Amygdala (tissue), 56 donors: ENCODE data around the gene LRP5.

Experiments
- DNase-seq, 56 donors: peaks; one replicate each; lab custom pipeline; 2025; lab: John Stamatoyannopoulos, UW

LRP5 gene

GRCh38 chr11:68303982-68304780, 8.2 kb upstream of the LRP5 start:
- peak in 1 of 56 donors; percentile 44 for DNase-seq

DNA sequence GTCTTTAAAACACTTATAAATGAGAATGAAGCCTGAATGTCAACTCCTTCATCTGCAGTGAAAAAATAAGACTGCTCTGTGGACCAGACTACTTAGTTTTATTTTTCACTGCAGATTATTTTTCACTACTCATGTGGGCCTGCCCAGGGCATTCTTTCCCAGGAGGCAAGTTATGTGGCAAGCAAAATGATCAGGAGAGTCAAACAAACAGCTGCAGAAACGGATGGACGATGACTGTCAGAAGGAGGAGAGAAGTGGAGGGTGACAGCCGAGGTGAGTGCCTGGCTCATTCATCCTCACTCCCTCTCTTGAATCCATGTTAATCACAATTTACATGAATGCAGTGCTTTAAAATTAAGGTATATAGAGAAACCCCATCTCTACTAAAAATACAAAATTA, 5.8 kb upstream of the LRP5 start:
- DNase-seq, result no peak

DNA sequence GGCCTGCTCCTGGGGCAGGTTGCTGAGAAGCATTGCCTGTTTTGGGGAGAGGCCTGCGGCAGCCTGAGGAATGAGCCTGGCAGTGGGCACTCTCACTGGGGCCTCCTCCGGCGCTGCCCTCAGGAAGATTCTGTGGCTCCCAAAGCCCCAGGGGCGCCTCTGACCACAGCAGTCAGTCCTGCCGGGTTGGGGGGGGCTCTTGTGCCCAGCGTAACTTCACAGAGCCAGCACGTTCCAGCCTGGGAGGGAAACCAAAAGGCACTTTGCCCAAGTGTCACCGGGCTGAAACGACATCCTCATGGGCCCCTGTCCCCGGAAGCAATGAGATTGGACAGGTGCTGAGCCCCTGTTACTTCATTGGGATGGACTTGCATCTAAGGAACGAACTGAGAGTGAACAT, 4.3 kb upstream of the LRP5 start:
- DNase-seq, result peak in 6 of 56 donors; percentile 10 to 33 (median 20)

DNA sequence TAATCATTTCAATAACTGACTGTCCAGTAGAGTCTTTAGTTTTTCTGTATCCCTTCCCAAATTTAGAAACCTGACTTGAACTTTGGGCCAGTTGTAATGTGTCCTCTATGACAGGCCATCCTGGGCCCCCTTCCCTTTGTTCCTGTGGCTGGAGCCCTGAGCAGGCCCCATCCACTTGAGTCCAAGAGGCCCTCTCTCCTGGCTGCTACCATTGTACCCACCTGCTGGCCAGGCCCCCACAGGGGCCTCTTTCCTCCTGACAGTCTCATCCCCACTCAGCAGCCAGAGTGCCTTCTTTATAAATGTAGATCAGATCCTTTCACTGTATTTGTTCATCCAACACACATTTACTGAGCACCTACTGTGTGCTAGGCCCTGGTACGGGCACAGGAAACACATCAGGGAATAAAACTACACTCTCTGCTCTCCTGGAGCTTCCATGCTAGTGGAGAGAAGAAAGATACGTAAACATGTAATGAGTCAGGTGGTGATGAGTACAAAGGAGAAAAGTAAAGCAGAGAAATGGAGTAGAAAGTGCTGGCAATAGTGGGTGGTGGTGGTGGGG, 2.7 kb upstream of the LRP5 start:
- no peak for DNase-seq

DNA sequence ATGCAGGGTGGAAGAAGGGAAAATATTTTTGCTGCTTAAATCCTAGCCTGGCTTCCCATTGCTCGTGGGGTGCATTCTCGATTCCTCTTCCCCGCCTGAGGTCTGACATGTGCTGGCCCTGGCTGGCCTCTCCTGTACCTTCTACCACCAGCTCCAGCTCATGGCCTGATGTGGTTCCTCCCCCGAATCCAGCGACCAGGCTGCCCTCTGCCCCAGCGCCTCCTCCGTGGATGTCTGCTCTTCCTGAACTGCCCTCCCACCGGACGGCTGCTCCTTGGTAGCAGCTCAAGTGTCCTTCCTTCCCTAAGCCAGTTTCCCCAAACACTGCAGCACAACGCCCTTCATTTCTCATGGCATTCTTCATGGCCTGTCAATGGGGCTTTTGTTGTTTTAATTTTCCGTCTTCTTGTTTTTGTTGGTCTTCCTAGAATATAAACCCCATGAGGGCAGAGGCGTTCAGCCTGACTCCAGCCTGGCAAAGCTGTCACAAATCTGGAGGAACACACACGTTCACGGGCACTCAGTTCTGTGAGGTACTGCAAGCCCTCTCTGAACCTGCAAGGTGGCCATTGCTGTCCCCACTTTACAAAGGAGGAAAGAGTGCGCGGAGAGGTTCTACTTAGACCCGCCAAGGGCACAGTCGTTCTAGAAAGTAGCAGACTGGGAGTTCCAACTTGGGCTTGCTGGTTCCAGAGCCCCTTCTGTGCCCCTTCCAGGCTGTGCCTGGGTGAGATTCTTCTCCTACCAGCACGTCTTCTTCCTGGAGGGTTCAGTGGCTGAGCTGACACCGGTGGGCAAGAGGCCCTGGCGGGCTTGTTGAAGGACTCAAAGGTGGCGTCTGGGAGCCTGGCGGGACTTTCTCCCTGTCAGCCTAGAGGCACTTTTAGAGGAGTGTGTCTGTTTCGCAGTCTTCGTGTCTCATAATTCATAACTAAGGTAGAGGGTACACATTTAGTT, 953 bp upstream of the LRP5 start:
- no peak for DNase-seq

- no peak for DNase-seq
Observed at GRCh38 chr11:68312780-68313573, 586 bp downstream of the LRP5 start.

GRCh38 chr11:68313574-68314202, 1.3 kb downstream of the LRP5 start:
- no peak for DNase-seq

- DNase-seq, result no peak
Observed at GRCh38 chr11:68314203-68315170, 2.1 kb downstream of the LRP5 start.

- no peak for DNase-seq
Observed at GRCh38 chr11:68315171-68315920, 3.0 kb downstream of the LRP5 start.

DNA sequence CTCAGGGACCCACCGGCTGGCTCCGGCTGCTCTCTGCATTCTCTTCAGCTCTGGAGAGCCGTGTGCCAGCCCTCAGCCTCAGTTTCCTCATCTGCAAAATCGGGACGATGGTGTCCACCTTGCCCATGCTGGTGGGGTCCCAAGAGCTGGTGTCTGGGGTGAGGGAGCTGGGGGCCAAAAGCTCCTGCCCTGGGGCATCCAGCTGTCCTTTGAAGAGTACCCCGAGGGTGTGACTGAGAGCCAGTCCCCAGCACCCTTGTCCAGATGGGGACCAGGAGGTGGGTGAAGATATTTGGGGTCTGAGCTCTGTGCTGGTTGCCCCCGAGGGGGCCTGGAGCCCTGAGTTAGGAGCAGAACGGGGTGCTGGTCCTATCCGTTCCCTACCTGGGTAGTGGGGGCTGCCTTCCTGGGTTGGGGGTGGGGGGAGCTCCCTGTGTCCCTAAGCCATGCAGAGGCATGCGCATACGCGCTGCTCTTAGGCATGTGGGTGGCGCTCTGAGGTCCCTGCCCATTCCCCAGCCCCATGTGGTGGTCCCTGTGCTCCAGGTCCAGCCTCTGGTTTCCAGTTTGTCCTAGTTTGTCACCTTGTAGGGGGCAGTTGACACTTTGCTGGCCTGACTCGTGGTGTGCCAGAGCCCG, 4.9 kb downstream of the LRP5 start:
- DNase-seq, result no peak

- DNase-seq, result no peak
Observed at GRCh38 chr11:68321293-68322051, 9.1 kb downstream of the LRP5 start.

DNA sequence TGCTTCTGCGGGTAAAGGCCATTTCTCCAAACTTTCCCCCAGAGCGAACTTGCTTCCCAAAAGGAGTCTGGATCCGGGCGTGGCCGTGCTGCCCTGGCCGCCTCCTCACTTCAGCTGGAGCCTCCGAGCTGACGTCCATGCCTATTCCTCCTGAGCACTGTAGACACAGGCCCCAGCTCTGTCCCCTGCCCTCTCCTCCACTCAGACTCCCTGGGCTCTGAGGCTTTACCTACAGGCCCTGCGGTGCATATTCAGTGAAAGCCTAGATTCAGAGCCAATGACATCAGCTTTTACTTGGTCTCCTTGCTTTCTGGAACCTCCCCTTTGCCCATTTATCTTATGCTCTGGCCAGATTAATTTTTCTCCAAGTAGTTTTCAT, 9.7 kb downstream of the LRP5 start:
- no peak for DNase-seq

GRCh38 chr11:68324241-68324640, 11.8 kb downstream of the LRP5 start:
- no peak for DNase-seq

GRCh38 chr11:68324695-68325094, 12.3 kb downstream of the LRP5 start:
- no peak for DNase-seq

DNA sequence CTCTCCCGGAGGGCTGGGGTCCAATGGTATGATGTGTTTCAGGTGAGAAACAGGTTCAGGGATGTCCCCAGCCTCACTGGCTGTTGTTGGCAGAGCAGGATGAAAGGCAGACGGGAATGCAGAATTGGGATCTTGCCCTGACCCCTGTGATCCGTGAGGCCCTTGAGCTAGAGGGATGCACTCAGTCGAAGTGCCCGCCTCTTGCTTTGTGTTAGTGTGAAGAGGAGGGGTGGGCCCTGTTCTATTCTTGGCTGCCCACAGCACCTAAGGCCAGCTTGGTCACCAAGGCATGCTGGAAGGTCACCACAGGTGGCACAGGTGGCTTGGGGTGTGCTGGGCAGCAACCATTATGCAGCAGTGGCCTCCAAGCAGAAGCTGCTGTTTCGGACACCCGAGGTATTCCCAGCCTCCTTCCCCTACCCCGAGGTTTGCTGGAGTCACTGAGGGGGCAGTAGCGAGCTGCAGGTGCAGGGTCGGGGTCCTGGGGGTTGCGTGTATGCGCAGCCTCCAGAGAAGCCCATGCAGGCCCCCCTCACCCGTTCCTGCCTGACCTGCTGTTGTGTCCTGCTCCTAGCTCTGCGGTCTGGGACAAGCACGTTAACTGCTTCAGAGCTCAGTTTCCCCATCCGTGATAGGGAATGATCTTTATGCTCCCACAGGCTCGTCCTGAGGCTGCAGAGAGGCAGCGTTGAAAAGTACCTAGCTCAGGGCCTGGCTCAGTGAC, 13.0 kb downstream of the LRP5 start:
- DNase-seq, result no peak

DNA sequence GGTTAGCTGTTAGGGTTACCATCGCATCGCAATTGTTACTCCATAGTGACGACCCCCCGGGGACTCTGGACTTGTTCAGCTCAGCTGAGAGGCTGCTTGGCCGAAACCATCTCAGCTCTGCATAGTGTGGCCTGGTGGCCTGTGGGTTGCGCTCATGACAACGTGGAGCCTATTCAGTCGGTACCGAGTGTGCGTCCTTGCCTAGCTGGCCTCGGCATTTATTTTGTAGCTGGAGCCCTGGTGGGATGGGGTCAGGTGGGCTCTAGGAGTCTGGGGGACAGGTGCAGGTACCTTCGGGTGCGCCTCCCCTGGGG, 13.5 kb downstream of the LRP5 start:
- no peak for DNase-seq
